Fibroblast of skin of back (primary cell): ENCODE results near the gene TRAPPC3.
"Not testable (repeated sequence)": the region's sequence is repeated elsewhere in the genome, so short reads cannot be mapped to it uniquely, and the experiment has no call there.

Source experiments
- DNase-seq: peaks from one replicate; pipeline ENCODE4 v3.0.0-alpha.2; 2013

The TRAPPC3 gene

GRCh38 chr1:36166136-36166535 lies 16.9 kb upstream of the TRAPPC3 start:
- DNase-seq, result no peak

DNA sequence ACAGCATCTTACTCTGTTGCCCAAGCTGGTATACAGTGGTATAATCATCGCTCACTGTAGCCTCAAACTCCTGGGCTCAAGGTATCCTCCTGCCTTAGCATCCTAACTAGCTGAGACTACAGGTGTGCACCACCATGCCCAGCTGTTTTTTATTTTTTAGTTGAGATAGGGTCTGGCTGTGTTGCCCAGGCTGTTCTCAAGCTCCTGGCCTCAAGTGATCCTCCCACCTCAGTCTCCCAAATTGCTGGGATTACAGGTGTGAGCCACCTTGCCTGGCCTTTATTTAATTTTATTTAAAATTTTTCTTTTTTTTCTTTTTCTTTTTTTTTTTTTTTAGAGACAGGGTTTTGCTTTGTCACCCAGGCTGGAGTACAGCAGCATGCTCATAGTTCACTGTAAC lies 15.9 kb upstream of the TRAPPC3 start:
- DNase-seq, result no peak

DNA sequence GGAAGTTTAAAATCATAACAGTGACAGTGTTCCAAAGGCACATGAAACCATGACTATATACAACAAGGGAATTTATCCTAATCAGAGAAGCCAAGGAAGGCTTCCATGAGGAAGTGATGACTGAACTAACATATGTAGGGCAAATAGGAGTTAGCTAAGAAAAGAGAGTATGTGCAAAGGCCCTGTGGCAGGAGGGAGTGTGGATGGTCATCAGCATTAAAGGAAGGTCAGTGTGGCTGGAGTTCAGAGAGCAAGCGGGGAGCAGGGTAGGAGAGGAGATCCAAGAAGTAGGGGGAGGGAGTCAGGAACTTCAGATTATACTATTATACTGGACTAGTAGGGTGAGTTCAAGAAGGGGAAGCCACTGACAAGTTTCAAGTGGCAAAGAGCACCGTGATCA lies 15.1 kb upstream of the TRAPPC3 start:
- no peak for DNase-seq

DNA sequence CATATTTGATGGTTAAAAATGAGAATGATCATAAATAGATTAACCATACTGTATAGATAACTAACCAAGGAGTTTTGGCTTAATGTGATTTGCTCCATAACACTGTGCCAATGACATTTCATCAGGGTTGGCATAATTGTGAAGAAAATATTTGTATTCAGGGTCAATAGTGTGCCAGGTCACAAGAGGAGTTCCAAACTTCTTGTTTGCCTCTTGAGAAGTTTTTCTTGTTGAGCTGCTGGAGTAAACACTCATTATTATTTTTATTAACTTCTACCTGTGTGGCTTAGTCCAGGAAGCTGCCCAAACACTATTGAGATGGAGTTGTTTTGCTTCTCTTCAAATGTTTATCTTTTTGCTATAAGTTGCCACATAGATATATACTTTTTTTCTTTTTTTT lies 14.1 kb upstream of the TRAPPC3 start:
- no peak for DNase-seq

DNA sequence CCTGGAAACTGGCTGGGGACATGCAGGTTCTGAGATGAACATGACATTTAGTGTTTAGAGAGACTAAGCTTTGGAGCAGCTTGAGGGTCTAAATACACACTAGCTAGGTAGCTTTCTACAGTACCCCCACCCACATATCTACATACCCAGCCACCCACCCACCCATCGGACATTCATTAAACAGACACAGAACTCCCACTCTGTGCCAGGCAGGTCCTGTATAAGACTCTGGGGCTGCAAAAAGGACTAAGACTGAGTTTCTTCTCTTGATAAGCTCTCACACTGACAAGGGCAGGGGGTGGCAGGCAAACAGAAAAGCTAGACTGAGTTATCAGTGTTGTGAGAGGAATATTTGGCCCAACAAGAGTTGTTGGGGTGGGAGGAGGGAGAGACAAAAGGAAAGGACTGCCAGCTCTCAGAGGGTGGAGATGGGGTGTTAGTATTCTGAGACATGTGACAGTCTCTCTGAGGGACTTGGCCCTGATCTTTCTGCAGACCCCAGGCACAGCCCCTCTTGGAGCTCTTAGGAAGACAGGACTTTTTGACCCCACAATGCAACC lies 13.5 kb upstream of the TRAPPC3 start:
- no peak for DNase-seq

DNA sequence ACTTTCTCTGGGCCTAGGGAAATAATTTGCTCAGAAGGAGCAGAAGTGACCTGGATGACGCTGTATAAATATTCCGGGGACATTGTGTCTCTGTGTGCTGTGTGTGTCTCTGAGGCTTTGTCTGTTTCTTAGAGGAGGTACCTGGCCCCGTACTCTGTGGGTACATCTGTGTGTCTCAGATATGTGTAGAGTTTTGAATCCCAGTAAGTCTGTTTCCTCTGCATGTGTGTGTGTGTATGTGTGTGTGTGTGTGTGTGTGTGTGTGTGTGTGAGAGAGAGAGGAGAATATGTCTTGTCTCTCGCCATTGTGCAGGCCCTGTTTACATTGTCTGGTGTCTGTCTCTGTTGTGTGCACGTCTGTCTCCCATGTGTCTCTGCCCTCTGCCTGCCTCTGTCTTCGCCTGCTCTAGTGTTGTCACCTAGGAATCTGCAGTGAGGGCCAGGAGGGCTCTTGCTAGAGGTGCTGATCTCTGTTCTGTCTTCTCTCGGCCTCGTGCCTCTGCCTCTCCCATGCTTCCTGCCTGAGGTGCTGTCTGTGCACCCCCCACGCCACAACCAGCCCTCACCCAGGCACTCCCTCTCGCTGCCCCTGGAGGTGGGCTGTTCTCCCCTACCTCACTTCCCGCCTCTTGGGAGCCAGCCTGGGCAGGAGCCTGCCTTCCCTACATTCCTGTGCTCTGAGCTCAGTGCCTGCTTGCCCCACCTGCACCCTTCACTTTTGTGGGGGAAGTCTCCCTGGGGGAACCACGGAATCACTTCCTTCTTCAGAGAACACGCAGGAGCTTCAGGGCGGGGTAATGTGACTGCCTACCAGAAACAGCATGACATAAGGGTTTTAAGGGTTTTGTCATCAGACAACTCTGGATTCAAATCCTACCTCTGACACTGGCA lies 12.6 kb upstream of the TRAPPC3 start:
- DNase-seq, result no peak

- DNase-seq, result peak; percentile 77
These were observed 11.7 kb upstream of the TRAPPC3 start for GRCh38 chr1:36160949-36161485.

- no peak for DNase-seq
These were observed 11.2 kb upstream of the TRAPPC3 start for GRCh38 chr1:36160388-36160948.

DNA sequence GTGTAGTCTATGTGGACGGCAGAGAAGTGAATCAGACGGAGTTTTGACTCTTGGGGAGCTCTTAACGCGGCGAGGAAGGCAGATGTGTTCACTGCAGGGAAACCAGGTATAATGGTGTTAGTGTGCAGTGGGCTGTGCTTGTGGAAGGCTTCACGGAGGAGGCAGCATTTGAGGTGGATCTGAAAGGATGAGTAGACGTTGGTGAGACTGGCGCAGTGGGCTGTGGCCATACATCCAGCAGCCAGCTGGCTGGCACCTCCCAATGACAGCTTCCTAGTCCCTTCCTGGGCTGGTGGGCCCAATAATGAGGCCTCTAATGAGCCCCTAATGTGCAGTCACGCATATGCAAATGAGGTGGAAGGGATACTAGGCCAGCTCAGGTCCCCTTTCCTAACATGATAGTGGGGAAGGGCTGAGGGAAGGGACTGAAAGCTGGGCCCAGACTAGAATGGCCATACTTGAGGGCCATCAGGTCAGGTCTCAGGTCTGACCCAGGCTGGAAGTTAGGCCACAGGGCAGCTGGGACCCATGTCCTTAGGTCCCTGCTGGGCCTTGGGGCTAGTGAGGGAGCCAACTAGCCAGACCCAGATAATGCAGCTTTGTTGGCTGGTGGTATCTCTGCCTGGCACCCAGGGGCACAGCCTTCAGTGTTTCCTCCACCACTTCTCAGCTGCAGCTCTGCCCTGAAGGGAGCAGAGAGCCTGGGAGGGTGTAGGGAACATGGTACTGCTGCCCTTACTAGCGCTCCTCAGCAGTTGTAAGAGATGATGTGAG lies 10.5 kb upstream of the TRAPPC3 start:
- DNase-seq, result no peak

DNA sequence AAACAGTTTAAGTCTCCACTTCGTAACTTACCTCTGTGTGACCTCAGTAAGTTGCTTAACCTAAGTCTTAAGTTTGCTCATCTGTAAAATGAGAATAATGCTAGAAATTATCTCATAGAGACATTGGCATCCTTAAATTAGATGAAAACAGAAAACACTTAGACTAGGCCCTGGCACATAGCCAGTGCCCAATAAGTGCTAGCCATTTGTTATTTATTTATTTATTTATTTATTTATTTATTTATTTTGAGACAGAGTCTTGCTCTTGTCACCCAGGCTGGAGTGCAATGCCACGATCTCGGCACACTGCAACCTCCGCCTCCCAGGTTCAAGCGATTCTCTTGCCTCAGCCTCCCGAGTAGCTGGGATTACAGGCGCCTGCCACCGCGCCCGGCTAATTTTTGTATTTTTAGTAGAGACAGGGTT lies 9.6 kb upstream of the TRAPPC3 start:
- DNase-seq, result not testable (repeated sequence)

DNA sequence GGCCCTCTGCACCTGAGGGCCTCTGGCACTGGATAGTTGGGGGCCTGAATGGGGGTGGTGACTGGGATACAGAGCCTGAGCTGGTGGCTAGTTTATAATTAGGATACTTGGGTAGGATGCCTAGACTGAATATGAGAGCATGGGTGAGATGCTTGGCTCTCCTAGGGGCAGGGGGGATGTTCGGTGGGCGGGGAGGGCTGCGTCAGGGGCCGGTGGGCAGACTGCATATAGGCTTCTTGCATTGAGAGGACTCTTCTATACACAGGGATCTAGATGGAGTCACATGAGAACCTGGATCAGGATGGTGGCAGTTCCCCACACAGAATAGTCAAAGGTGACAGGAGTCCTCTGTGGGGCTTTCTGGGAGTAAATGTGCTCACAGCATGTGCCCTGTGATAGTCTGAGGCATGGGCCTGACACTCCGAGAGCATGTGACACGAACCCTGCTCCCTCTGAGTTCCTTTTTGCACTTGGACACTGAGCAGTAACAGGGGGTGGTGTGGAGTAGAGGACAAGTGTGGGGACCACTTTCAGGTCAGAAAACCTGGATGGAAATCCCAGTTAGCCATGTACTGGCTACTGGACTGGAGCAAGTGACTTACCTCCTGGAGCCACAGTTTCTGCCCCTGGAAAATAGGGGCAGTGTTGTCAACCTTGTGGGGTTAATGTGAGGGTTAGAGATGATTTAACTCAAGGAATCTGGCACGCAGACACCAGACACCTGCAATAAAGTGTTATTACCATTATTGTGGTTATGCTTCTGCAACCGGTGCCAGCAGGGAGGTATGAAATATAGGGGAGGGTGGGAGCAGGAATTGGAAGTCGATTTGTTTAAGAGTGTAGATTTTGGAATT lies 8.9 kb upstream of the TRAPPC3 start:
- DNase-seq, result no peak

GRCh38 chr1:36157115-36157903 lies 8.0 kb upstream of the TRAPPC3 start:
- DNase-seq, result peak; percentile 34

DNA sequence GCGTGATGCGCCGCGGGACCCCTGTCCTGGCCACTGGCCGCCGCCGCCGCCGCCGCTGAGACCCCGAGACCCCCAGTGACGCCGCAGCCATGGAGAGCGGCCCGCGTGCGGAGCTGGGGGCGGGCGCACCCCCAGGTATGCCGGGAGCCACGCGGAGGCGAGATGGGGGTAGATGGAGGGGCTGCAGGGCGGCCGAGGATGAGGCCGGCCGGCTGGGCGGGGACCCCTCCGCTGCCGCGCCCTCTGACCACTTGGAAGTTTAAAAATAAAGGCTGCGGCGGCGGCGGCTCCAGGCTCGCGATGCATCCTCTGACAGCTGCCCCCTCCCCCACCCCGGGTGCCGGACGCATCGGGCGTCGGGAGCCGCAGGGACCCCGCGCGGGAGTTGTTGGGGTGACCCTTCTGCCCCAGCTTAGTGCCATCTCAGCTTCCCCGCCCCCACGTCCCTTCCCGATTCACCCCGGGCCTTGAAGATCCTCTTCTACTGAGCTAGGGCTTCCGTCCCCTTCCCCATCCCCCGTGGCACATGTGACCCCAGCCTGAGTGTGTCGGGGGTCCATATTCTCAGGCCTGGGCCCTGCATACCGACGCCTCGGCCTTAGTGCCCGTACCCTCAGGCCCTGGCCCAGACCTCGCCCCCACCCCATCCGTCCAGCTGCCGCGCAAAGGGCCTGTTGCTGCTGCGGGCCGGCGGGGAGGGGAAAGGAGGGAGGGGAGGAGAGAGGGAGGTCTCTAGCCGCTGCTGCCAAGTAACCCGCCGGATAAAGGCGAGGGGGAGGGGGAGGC lies 7.2 kb upstream of the TRAPPC3 start:
- peak; percentile 69 for DNase-seq

DNA sequence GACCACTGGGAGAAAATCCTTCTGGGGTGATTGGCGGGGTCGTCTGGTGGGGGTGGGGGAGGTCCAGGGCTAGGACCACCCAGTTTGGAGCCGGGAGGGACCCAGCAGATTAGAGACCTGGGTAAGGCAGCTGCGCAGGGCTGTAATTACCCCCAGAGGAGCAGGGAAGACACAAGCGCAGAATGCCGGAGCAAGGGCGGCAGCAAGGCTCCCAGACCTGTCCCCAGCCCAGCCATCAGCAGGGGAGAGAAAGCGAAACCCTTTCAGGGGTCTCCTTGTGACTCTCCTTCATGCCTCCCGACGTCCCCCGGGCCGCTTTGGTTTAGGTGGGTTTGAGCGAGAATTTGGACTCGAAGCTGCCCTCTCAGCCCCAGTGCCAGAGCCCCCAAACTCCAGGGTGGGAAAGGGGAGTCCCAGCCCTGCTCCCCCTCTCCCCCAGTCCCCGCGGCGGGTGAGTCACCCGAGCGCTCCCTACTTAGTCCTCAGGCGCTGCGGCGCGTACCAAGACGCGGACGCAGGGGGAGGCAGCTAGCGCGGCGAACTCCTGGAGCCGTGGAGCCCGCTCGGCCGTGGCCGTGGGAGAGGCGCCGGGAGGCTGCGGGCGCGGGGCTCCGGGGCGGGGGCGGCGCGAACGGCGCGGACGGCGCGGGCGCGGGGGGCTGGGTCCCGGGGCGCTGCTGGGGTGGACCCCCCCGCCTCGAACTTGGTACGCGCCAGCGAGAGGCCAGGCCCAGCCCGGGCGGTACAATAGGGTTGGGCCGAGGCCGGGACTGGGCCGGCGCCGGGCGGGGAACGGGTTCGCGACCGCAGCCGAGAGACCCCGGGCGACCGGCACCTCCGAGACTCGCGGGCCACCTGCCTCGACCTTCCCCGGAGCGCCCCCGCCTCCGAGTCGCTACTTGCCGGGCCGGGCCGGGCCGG lies 6.4 kb upstream of the TRAPPC3 start, which contains the start of gene MAP7D1:
Gene MAP7D1 (plus strand): TSS at position 753 of the 921 bp plus-strand sequence. CDS start 258 bp downstream, outside the sequence.
- peak; percentile 88 for DNase-seq

DNA sequence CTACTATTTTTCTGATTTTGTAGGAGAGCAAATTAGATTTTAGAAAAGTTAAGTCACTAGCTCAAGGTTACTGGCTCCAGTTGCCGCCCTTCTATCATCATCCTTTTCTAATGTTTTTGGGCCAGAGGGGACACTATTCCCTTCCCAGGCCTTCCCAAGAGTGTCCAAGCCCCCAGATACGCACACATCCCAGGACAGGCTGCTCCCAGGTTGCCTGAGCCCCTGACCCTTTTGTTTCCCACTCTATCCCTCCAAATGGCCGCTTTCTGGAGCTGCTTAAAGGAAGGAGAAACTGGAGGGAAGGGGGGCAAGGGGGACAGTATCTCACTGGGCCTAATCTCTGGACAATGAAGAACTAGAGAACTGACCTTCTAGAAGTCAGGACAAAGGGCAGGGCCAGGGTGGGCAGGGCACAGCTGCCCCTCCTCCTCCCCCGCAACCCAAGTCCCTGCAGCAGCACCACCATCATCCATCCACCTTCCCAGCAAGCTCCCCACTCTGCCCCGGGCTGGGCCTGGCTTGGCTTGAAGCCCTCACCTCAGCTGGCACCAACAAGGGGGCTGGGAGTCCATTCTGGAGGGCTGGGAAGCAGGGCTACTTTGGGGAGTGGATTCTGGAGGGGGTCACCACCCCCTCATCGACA lies 5.6 kb upstream of the TRAPPC3 start:
- no peak for DNase-seq

DNA sequence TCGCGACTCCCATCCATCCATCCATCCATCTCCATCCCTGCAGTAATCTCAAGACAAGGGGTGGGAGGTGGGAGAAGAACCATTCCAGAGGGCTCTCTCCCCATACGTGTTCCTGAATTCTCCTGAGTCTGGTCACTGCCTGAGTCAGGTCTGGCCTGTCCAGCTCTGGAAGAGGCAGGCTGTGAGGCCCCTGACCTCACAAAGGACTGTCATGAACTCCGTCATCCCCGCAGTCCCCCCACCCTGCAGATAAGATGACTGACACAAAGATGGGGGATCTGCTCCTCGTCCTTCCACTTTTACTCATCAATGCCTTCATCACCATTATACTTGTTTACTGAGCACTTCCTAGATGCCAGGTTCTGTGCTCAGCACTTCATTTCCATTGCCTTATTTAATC lies 5.0 kb upstream of the TRAPPC3 start:
- DNase-seq, result no peak

DNA sequence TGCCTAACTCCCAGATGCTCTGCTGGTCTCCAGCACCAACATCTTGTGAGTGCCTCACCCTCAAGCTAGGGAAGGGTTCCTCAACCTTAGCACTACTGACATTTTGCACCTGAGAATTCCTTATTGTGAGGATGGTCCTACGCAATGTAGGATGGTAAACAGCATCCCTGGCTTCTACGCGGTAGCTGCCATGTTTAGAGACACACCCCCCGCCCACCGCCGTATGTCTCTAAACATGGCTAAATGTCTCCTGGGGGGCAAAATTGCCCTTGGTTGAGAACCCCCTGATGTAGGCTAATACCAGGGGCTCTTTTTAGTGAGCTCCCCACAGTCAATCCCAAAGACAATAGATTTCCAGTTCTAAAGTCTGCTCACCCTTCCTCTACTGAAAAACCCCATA lies 4.2 kb upstream of the TRAPPC3 start:
- DNase-seq, result no peak

DNA sequence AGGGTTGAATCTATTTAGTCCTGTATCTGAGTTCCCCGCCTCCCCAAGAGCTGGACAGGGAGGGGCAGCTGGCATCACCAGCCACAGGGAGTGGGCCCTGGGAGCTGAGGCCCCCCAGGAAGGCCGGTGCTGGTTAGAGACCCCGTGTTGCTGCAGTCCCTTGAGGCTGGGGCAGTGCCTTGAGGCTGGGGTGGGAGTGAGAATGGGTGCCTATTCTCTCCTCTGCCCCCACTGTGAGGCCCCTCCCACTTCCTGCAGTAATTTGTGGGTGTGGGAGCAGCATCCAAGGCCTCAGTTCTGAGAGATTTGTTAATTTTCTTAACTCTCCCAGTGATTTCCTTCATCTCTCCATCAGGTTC lies 2.5 kb upstream of the TRAPPC3 start:
- DNase-seq, result peak; percentile 40
